Measurements from ENCODE around the gene SPPL2B. TPM values are rescaled to one million over a fixed set of nuclear protein-coding genes. Genes with fewer than 3 reads are reported as not detected.

SPPL2B gene
- total RNA-seq, 1 experiment from 2014 or later: 76.0 TPM

GRCh38 chr19:2335848-2336247 lies 7.4 kb downstream of the SPPL2B start:
- Histone ChIP-seq H3K27me3 (ENCODE audit: control insufficient read depth, insufficient read depth, low read length) (no peaks in the 10 kb centered on the region), H3K4me1 (ENCODE audit: control insufficient read depth, insufficient read depth, low read length) (peaks cover 8% of the 10 kb centered on the region), H3K9me3 (ENCODE audit: control insufficient read depth, insufficient read depth, low read depth, low read length) (no peaks in the 10 kb centered on the region), H3K4me3 (ENCODE audit: low read depth in 2 of 2, low read length in 2 of 2) (no peak overlapping the region), H3K36me3 (ENCODE audit: control insufficient read depth, insufficient read depth, low read length) (no peaks in the 10 kb centered on the region), H3K27ac (ENCODE audit: low read length) (no peak overlapping the region)
- TF ChIP-seq CTCF (IDR thresholded peaks at IDR 0.05): no peak
- TF ChIP-seq SIN3A (IDR thresholded peaks at IDR 0.05; ENCODE audit: borderline replicate concordance, insufficient read depth, low read depth, low read length): no peak
- TF ChIP-seq POLR2AphosphoS5 (IDR thresholded peaks at IDR 0.05; ENCODE audit: low read depth, low read length): no peak
- DNase-seq (ENCODE audit: low read depth, low spot score) (no peak), ATAC-seq (no peak)
- ChIA-PET POLR2A (no interaction called here), CTCF (no interaction called here)
- no TSS peak for BruUV-seq (replicated peaks)
- in situ Hi-C loops (cut with HindIII; ENCODE audit: low pct_unique_long_range_greater_than_20kb, low sequenced_read_pairs) (no loop called here), intact Hi-C loops (cut with micrococcal nuclease; ENCODE audit: unreplicated experiment) (no loop called here)

- intact Hi-C loops (cut with micrococcal nuclease; ENCODE audit: unreplicated experiment) (no loop called here), in situ Hi-C loops (cut with HindIII; ENCODE audit: low pct_unique_long_range_greater_than_20kb, low sequenced_read_pairs) (no loop called here)
- H3K36me3 ChIP-seq (ENCODE audit: control insufficient read depth, insufficient read depth, low read length): no peaks in the 10 kb centered on the region
- ChIA-PET CTCF (no interaction called here), POLR2A (no interaction called here)
- no peak overlapping the region for H3K4me3 ChIP-seq (ENCODE audit: low read depth in 2 of 2, low read length in 2 of 2)
- H3K27ac ChIP-seq (ENCODE audit: low read length): no peak overlapping the region
- H3K27me3 ChIP-seq (ENCODE audit: control insufficient read depth, insufficient read depth, low read length): no peaks in the 10 kb centered on the region
- ATAC-seq (no peak), DNase-seq (ENCODE audit: low read depth, low spot score) (no peak)
- BruUV-seq (replicated peaks): no TSS peak
- H3K4me1 ChIP-seq (ENCODE audit: control insufficient read depth, insufficient read depth, low read length): no peaks in the 10 kb centered on the region
- TF ChIP-seq TCF7L2 (IDR thresholded peaks at IDR 0.05; ENCODE audit: low read depth, low read length): no peak
- TF ChIP-seq, protein P1, sequence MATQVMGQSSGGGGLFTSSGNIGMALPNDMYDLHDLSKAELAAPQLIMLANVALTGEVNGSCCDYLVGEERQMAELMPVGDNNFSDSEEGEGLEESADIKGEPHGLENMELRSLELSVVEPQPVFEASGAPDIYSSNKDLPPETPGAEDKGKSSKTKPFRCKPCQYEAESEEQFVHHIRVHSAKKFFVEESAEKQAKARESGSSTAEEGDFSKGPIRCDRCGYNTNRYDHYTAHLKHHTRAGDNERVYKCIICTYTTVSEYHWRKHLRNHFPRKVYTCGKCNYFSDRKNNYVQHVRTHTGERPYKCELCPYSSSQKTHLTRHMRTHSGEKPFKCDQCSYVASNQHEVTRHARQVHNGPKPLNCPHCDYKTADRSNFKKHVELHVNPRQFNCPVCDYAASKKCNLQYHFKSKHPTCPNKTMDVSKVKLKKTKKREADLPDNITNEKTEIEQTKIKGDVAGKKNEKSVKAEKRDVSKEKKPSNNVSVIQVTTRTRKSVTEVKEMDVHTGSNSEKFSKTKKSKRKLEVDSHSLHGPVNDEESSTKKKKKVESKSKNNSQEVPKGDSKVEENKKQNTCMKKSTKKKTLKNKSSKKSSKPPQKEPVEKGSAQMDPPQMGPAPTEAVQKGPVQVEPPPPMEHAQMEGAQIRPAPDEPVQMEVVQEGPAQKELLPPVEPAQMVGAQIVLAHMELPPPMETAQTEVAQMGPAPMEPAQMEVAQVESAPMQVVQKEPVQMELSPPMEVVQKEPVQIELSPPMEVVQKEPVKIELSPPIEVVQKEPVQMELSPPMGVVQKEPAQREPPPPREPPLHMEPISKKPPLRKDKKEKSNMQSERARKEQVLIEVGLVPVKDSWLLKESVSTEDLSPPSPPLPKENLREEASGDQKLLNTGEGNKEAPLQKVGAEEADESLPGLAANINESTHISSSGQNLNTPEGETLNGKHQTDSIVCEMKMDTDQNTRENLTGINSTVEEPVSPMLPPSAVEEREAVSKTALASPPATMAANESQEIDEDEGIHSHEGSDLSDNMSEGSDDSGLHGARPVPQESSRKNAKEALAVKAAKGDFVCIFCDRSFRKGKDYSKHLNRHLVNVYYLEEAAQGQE (IDR thresholded peaks at IDR 0.05; ENCODE audit: insufficient read depth in 1 of 2, low read depth in 2 of 2, low read length in 1 of 2): no peak
- TF ChIP-seq CTCF (IDR thresholded peaks at IDR 0.05): no peak
- TF ChIP-seq POLR2AphosphoS5 (IDR thresholded peaks at IDR 0.05; ENCODE audit: low read depth, low read length): no peak
- no peak for TF ChIP-seq SIN3A (IDR thresholded peaks at IDR 0.05; ENCODE audit: borderline replicate concordance, insufficient read depth, low read depth, low read length)
- H3K9me3 ChIP-seq (ENCODE audit: control insufficient read depth, insufficient read depth, low read depth, low read length): no peaks in the 10 kb centered on the region
These were observed 8.2 kb downstream of the SPPL2B start for GRCh38 chr19:2336528-2337328.

All from Panc1 (cell line).